ENCODE measurements around the gene GNMT.

DNA sequence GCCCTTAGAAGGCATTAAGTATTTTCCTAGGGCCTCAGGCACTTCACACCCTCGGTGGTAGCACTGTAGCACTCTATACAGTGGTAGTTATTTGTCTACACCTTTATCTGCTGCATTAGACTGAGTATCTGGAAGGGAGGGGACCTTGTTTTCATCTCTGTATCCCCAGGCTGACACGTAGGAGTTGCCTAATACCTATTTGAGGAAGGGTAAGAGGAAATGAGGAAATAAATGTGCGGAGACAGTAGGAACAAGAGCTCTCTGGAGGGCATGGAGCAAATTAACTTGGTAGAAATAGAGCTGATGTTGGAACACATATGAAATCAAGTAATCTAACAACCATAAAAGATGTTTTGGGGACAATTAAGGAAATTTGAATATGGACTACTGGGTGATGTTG is 27.3 kb upstream of the GNMT start:
- TF ChIP-seq, protein P1, sequence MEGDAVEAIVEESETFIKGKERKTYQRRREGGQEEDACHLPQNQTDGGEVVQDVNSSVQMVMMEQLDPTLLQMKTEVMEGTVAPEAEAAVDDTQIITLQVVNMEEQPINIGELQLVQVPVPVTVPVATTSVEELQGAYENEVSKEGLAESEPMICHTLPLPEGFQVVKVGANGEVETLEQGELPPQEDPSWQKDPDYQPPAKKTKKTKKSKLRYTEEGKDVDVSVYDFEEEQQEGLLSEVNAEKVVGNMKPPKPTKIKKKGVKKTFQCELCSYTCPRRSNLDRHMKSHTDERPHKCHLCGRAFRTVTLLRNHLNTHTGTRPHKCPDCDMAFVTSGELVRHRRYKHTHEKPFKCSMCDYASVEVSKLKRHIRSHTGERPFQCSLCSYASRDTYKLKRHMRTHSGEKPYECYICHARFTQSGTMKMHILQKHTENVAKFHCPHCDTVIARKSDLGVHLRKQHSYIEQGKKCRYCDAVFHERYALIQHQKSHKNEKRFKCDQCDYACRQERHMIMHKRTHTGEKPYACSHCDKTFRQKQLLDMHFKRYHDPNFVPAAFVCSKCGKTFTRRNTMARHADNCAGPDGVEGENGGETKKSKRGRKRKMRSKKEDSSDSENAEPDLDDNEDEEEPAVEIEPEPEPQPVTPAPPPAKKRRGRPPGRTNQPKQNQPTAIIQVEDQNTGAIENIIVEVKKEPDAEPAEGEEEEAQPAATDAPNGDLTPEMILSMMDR (IDR thresholded peaks at IDR 0.05): no peak
- TF ChIP-seq POLR2AphosphoS5 (IDR thresholded peaks at IDR 0.05): no peak
- TF ChIP-seq POLR2A (IDR thresholded peaks at IDR 0.05): no peak
